Choroid plexus epithelial cell (primary cell): ENCODE data around the gene MYH9.
A peak's percentile ranks its signal among the peaks of the same experiment; 100 is the strongest.
"Not testable (repeated sequence)": the region's sequence is repeated elsewhere in the genome, so short reads cannot be mapped to it uniquely, and the experiment has no call there.

ENCODE experiments used
- DNase-seq: peaks from one replicate; pipeline ENCODE4 v3.0.0-alpha.2; 2010; ENCODE audit warnings: low read depth
- H3K4me3 ChIP-seq: 2 replicates; pipeline ENCODE4 v1.5.1; 2011; ENCODE audit warnings: low read depth, mild to moderate bottlenecking, control low read depth, low read length, moderate library complexity
- TF ChIP-seq, protein P1 (sequence below): conservative IDR thresholded peaks from 2 replicates; pipeline ENCODE4 v1.5.1; 2011; ENCODE audit warnings: low read depth, mild to moderate bottlenecking, control low read depth, inconsistent platforms, low read length, moderate library complexity

The MYH9 gene

DNA sequence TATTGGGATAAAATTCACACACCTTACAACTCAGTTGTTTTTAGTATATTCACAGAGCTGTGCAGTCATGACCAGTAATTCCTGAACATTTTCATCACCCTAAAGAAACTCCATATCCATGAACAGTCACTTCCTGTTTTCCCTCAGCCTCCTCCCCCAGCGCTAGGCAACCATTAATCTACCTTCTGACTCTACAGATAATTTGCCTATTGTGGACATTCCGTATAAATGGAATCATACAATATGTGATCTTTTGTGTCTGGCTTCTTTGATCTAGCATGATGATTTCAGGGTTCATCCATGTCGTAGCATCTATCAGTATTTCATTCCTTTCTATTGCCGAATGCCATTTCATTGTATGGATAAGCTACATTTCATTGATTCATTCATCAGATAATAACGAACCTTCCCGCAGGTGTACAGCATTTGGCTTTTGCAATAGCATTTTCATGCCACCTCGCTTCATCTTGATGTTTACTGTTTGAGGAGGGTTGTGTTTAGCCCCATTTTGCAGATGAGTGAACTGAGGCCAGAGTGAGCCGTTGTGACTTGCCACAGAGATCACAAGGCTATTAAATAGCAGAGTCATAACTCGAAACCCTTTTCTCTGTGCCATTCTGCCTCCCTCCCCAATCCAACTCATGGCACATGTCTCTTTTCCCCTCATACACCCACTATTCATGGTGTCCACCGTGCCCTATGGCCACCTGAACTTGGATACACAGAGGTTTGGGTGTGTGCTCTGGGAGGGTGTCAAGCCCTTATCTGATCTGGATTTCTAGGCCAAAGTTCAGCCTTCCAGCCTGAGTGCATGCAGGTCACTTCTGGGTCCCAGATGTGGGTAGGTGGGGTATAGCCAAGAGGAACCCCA is 11.1 kb upstream of the MYH9 start:
- H3K4me3 ChIP-seq: no peak overlapping the region
- peak; percentile 71 for DNase-seq
- TF ChIP-seq, protein P1, sequence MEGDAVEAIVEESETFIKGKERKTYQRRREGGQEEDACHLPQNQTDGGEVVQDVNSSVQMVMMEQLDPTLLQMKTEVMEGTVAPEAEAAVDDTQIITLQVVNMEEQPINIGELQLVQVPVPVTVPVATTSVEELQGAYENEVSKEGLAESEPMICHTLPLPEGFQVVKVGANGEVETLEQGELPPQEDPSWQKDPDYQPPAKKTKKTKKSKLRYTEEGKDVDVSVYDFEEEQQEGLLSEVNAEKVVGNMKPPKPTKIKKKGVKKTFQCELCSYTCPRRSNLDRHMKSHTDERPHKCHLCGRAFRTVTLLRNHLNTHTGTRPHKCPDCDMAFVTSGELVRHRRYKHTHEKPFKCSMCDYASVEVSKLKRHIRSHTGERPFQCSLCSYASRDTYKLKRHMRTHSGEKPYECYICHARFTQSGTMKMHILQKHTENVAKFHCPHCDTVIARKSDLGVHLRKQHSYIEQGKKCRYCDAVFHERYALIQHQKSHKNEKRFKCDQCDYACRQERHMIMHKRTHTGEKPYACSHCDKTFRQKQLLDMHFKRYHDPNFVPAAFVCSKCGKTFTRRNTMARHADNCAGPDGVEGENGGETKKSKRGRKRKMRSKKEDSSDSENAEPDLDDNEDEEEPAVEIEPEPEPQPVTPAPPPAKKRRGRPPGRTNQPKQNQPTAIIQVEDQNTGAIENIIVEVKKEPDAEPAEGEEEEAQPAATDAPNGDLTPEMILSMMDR: no peak

GRCh38 chr22:36397131-36398093 is 9.6 kb upstream of the MYH9 start:
- no peak overlapping the region for H3K4me3 ChIP-seq
- TF ChIP-seq, protein P1: no peak
- peak; percentile 75 for DNase-seq

DNA sequence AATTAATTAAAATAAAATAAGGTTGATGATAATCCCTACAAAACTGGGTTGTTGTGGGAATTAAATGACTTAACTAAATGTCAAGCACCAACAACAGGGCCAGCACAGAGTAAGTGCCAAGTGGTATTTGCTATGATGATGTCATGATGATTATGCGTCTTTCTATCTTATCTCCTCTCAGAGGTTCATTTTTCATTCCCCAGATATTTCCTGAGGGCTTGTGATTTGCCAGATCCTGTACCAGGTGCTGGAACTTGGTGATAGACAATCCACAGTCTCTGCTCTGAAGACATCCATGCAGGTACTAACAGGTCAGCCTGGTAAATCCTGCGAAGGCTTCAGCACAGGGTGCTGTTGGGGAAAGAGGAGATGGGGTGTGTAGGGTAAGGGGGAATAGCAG is 8.1 kb upstream of the MYH9 start:
- peak; percentile 65 for DNase-seq
- H3K4me3 ChIP-seq: no peak overlapping the region
- TF ChIP-seq, protein P1: no peak

- TF ChIP-seq, protein P1: no peak
- DNase-seq: no peak
- H3K4me3 ChIP-seq: no peak overlapping the region
Measured at GRCh38 chr22:36395055-36395849, 7.5 kb upstream of the MYH9 start.

- DNase-seq: no peak
- TF ChIP-seq, protein P1: no peak
- no peak overlapping the region for H3K4me3 ChIP-seq
Measured at GRCh38 chr22:36391638-36392037, 3.9 kb upstream of the MYH9 start.

- not testable (repeated sequence) for DNase-seq
Measured at GRCh38 chr22:36389122-36389521, 1.4 kb upstream of the MYH9 start.

DNA sequence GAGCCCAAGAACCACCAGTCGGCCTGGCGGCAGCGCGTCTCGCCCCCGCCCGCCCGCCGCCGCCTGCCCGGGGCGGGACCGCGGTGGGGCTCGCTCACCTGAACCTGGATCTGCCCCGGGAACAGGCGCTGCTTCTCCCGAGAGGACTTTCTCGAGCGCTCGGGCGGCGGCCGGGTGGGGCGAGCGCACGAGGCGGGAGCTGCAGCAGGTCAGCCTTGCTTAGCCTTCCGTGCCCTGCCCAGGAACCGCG is 133 bp downstream of the MYH9 start:
- peak overlapping the region; percentile 92 for H3K4me3 ChIP-seq
- TF ChIP-seq, protein P1: no peak
- no peak for DNase-seq

More at GRCh38 chr22:36389122-36389521, 1.4 kb upstream of the MYH9 start:
- H3K4me3 ChIP-seq: not testable (repeated sequence)
